NCI-H1105 (cell line): Measurements from ENCODE around the gene ZFP64.
A peak's percentile ranks its signal among the peaks of the same experiment; 100 is the strongest.
"Not testable (repeated sequence)": the region's sequence is repeated elsewhere in the genome, so short reads cannot be mapped to it uniquely, and the experiment has no call there.

Source experiments
- DNase-seq: peaks from one replicate; lab custom pipeline; 2025; lab: John Stamatoyannopoulos, UW

The ZFP64 gene

DNA sequence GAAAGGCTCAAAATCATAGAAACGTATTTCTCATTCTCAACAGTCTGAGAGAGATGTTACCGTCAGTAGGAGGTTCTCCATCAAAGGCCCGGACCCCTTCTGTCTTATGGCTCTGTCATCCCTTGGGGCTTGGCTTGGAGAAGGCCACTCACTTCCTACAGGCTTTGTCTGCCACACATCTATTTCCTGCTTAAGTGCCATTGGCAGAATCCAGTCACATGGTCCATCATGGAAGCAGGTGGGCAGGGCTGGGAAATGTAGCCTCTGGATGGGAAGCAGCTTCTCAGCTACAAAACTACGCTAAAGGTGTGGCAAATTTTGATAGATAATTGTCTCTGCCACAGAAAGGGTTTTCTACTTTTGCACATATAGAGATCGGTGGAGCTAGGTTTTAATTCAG is 12.6 kb upstream of the ZFP64 start:
- no peak for DNase-seq

DNA sequence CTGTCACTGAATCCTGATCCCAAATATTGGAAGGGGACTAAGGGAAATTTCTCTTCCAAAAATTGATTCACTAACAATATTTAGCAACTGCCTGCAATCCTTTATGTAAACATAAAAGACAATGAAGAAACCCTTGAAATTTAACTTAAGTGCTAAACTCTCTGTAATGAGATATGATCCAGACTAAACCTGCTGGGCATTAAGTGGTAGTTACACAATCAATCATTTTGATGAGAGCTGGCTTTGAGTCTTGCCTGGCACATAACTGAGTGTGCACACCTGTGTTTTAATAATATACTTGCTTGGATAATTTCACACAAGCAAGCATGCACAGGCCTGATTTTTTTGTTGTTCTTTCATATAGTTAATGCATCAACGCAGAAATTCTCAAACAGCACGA is 9.8 kb upstream of the ZFP64 start:
- peak; percentile 89 for DNase-seq

DNA sequence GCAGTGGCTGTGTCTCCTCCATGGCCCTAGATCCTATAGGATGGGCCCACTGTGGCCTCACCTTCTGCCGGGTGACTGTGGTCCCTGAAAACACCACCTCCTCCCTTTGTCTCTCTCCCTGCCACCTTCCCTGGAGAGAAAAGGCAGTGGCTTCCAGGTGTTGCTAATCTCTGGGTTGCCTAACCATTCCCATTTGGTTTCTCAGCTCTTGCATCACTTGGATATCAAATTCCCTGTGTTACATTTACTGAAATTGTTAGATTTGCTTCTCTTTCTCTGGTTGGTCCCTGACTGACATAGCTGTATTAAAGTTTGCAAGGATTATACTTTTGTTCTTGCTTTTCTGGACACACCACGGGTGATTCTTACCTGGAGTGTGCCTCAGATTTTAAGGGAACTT is 9.3 kb upstream of the ZFP64 start:
- DNase-seq, result peak; percentile 20

DNA sequence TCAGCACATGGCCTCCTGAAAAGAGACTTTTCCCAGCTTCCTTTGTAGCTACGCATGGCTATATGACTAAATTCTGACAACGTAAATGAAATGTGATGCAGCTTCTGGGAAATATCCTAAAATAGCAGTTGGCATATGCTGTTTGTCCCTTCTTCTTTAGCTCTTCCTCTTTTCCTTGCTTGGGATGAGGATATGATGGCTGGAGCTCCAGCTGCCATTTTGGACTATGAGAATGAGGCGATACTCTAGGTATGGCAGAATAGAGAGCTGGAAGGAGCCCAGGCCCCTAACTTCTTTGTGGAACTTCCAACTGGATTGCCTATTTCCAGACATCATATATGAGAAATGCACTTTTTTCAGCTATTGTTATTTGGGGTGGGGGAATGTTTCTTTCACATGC is 5.3 kb upstream of the ZFP64 start:
- DNase-seq, result no peak

DNA sequence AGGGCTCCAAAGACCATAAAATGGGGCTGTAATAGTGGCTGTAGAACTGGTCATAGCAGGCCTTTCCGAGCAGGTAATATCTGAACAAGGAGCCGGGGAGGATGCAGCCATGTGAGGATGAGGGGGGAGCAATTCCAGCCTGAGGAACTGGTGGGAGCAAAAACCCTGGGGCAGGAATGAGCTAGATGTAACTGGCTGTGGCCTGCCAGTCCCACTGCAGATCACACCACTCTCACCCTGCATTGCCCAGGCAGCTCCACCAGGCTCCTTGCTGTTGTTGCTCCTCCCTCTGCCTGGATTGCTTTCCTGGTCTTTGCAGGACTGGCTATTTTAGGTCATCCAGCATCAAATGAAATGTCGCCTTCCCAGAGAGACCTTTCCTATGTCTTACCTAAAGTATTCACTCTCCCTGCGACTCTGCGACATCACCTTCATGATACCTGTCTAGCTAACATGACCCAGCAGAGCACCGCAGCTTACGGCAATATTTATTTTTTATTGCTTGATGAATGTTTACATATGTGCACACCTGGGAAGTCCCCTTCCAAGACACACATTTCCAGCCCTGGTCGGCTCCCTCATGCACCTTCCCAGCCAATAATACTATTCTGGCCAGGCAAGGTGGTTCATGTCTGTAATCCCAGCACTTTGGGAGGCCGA is 2.4 kb upstream of the ZFP64 start:
- no peak for DNase-seq

DNA sequence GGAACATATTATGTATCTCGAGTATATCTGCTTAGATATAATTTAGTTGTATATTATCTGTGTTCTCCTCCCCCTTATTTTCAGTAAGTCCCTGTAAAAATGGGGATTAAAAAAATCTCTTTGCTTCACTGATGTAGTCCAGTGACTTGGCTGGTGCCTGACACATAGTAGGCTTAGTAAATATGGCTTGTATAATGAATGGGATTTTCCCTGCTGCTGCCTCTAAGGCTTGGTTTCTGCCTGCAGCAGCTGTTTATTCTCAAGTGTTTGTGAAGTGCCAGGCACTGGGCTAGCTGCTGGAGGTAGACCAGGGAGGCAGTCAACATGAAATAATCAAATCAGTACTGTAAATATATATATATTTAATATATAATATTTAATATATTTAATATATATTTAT is 1.6 kb upstream of the ZFP64 start:
- peak; percentile 2 for DNase-seq

DNA sequence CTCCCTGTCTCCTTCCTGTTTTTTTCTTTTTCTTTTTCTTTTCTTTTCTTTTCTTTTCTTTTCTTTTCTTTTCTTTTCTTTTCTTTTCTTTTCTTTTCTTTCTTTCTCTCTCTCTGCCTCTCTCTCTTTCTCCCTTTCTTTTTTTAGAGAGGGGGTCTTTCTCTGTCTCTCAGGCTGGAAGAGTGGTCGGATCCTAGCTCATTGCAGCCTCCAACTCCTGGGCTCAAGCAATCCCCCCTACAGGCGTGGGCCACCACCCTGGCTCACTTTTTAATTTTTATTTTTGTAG is 1.1 kb upstream of the ZFP64 start:
- not testable (repeated sequence) for DNase-seq

DNA sequence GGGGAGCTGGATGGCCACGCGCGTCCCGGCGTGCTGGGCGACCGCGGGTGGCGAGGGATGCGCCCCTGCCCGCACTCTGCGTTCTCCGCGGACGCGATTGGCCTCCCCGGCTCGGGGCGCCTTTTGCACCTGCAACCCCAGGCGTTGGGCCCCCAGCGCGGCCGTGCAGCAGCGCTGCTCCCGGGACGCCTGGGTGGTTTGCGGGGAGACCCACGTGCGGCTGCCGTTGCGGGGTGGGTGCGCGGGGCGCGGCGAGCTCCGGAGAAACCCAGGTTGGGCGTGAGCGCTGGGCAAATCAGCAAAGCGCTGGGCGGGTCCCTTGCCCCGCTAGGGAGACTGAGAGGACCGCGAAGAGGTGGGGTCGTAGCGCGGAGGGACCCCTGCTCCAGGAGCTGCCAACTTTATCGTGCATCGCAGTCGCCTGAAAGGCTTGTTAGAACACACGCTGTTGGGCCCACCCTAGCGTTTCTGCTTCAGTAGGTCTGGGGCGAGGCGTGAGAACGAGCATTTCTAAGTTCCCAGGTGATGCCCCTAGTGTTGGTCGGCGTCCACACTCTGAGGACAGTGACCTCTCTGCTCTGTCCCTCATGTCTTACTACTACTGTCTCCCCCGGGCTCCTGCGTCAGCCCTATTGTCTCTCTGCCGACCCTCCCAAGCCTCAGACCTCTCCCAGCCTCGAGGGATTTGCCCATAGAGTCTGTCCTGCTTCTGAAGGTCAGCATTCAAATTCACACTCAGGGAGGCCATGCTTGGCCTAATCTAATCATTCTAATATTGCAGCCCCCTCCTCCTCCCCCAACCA is 538 bp upstream of the ZFP64 start:
- DNase-seq, result peak; percentile 33

DNA sequence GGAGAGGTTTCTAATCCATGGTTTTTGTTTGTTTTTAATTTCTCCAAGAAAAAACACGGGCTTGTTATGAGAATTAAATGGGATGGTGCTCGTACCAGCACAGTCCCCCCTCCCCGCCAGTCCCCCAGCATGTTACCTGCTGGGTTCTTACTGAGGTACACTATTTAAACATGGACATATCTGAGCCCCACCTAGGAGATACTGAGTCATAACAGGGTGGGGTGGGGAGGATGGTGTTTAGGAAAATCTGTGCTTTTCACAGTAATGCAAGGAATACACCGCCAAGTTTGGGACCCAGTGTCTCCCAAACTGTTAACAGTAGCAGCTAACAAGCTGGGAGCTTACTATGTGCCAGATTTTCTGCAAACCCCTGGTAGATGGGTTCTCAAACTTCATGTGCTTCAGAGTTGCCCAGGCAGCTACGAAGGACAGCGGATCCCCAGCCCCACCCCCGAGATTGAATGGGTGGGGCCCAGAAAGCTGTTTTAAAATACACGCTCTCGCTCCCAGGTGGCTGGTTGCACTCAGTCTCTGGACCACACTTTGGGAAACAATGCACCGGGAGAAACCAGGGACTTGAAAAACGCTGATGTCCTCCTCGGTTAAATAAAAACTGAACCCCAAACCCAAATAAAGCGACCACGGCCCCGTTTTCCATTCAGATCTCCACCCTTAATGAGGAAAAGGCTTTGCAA is 995 bp downstream of the ZFP64 start:
- DNase-seq, result peak; percentile 23

DNA sequence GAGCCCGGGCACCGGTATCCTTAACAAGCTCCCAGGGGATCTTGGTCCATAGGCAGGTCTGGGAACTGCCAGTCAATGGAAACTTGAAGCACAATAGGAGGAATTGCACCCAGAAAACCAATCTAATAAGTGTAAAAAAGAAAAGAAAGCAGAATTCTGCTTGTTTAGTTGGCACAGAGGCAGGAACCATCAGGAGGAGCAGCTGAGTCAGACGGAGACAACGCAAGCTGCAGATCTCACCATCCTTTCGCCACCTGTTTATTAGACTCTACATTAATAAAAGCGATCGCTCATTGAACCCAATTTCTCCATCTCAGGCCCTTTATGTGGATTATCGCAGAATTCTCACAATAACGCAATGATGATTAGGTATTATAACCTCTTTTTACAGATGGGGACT is 9.8 kb downstream of the ZFP64 start:
- no peak for DNase-seq

DNA sequence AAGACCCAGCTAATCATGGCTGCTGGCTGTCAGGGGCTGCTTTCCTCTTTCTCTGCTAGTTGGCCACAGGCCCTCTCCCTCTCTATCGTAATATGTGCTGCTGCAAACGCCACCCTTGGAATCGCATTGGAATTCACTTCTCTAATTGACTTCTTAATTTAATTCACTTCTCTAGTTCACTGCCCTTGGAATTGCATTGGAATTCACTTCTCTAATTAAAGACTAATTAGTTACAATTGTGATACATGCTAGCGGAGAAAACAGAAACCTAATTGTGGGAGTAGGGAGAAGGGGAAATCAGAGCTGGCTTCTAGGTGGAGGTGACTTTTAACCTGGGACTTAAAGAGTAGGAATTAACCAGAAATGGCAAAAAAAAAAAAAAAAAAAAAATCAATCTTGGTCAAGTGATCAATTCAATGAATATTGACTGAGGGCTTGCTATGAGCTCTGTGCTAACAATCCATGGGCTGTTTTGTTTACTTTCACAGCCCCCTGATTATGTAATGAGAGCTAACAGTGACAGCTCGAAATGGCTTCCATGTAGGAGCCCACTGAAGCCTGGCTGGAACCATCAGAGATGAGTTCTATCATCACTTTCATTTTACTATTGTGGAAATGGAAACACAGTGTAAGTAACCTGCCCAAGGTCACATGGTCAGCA is 11.3 kb downstream of the ZFP64 start:
- DNase-seq, result no peak

DNA sequence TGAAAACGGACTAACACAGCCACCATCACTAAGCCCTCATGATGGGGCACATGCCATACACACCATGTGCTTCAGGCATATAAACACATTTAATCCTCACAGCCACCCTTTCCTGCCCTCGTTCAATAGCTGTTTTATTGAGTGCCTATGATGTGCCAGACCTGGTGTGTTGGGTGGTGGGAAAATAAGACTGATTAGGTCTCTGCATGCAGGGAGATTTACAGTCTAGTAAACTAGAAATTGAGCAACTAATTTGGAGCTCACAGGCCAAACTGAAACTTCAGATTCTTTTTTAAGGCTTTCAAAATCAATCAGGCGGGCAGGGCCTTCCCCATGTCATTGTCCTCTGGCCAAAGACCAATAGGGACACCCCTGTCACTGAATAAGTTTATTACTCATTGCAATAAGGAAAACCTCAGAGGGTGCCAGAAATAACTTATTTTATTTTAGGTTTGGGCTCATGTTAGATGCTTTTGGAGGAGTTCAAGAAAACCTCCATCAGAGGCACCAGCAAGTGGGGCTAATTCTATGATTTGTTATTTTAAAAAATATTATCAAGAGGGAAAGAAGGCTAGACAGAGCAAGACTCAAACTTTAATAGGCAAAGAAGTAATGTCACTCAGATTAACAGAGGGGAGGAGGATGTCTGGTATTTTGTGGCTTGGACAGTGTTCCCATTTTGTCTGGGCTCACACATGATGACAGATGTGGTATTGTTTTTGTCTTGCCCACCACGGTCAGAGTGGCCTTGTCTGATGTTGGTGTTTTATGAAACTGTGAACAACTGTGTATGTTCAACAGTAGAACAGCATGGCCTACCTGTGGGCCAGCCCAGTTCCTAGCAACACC is 12.0 kb downstream of the ZFP64 start:
- DNase-seq, result no peak

DNA sequence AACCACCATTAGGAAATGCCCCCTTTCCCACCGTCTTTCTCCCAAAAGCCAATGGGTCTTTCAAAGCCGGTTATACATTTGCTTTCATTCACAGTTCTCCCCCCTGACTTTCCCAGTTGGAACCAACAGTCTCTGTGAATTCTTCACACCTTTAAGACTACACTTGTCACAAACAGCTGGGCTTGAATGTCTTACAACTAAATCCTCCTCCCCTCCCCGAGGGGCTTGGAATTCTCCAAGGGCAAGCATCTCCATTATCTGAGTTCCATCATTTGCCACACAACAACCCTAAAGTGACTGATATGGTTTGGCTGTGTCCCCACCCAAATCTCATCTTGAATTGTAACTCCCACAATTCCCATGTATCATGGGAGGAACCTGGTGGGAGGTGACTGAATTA is 12.9 kb downstream of the ZFP64 start:
- DNase-seq, result no peak

DNA sequence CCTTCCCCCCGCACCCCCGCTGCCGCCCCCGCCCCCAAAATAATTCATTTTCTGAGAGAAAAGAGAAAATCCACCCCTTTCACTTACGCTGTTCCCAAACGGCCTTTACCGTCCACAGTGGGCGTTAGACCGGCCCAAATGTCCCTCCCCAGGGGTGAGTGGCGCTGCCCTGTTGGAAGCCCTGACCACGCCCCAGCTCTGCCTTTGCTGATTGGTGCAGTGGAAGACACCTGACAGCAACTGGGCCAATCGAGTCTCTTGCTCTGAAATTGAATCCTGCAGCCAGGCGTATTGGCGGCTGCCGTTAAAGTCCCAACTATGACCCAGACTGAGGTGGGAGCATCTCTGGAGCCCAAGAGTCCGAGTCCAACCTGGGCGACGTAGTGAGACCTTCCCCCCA is 15.7 kb downstream of the ZFP64 start:
- no peak for DNase-seq

DNA sequence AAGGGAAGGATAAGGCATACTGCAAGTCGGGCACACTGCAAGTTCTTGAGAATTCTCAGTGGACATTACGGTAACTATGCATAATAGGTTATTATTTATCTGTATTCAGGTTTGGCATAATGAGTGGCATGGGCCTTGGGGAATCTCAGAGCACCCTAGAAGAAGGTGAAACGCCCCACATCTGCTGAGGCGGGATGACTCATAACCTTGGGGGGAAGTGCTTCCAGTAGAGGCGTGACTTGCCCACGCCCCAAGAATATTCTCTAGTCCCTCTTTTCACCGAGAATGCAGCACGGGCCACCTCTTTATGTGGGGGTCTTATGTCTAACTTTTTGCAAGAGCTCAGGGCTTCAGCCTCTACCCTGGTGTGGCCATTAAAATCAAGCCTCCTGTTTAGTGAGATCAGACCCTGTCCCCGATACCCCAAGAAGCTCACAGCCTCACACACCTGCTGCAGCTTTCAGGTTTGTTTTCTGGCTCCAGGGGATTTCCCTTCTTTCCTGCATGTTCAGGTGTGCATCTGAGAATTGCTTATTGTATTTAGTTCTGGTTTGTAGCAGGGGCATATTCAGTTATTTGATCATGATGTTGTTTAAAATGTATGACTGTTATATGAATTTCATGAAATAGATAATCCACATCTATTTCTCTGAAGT is 19.1 kb downstream of the ZFP64 start:
- no peak for DNase-seq

DNA sequence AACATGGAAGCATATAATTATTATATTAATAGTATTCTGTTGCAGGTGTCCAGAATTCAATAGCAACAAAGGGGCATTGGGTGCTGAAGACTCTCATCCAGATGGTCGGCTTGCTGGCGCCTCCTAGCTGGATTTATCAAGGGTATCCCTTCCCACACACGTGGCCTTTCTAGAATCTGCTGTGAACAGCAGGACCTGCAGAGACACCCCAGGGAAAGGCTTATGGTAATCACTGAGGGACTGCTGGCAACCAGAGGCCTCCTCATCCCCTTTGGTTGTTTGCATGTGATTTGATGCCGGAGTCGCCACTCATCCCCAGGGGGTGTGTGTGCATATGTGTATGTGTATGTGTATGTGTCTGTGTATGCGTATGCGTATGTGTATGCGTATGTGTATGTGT is 20.6 kb downstream of the ZFP64 start:
- no peak for DNase-seq

DNA sequence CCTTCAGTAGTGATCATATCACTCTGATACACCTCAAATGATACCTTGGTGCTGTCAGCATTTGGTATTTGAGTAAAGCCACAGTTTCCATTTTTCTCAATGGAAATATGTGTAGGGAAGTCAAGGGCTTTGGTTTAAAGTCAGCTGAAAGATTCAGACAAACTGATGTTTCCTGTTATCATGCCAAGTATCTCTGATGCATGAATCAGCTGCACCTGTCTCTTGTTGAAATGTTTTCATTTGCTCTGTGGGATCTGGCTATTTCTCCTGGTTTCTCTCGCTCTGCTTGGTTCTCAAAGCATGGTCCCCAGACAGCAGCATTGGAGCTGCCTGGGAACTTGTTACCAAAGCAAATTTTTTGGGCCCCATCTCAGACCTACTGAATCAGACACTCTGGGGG is 23.5 kb downstream of the ZFP64 start:
- no peak for DNase-seq

DNA sequence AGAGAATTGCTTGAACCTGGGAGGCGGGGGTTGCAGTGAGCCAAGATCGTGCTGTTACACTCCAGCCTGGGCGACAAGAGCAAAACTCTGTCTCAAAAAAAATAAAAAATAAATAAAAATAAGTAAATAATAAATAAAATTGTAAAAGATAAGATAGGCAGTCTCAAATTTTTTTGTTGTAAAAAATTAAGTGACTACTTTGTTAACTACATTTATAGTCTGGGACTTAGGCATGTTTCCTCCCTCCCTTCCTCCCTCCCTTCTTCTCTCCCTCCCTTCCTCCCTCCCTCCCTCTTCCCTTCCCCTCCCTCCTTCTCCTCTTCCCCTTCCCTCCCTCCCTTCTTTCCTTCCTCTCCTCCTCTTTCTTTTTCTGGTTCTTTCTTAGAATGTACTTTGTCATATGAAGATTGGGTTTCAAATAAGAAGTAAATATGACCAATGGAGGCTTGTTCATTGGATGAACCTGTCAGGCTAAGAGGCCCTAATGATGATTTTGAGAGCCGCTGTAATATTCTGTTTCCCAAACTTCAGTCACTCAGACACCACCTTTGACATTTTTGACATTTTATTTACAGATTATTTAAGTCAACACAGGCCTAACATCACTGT is 24.2 kb downstream of the ZFP64 start:
- DNase-seq, result no peak

DNA sequence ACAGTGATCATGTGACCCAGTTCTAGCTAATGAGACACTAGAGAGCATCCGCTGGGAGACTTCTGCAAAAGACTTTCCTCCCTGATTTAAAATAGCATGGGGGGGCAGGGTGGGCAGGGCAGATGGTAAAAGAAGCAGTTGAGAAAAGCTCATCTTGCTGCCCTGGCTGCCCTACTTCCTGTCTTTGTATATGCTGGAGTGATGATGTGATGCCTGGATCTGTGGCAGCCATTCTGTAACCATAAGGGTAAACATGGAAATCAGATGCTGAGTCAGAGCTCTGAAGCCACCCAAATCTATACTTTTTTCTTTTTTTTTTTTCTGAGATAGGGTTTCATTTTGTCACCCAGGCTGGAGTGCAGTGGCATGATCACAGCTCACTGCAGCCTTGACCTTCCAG is 25.4 kb downstream of the ZFP64 start:
- DNase-seq, result no peak

DNA sequence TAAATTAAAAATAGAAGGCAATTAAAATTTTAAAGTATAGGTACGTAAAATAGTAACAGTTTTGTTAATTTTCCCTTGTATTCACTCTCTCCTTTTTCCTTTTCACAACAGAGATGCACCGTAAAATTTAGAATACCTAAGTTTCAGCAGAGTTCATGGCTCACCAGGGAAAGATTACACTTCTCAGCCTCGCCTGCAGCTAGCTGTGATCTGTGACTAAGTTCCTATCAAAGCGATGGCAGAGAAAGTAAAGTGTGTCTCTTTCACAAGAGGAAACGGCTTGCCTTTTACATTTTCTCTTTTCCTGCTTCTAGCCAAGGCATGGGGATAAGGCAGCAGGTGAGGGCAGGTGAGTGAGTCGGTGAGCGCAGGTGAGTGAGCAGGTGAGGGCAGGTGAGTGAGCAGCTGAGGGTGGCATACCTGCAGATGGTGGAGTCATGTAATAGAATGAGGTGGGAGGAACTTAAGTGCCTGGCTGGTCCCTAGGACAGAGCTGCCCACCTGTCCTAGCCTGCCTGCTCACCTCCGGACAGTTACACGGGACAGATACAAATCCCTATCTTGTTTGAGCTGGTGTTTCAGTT is 30.9 kb downstream of the ZFP64 start:
- no peak for DNase-seq
